Measurements from ENCODE around the gene KIN.

DNA sequence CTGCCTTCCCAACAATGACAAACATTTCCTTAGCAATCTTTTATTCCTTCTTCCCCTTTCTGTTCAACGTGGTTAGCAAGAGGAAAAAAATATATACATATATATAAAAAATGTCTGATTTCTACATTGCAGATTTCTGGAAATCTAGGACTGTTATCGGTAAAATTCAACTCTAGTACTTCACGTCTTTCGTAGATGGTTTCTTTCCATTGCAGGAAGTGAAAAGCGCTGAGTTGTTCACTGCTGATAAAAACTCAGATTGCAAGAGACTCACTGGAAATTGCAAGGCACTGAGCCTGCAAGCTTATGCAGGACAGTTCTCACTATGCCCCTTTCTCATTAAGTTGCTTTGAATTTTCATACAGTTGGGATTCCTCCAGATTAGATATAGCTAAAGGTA is 23.9 kb downstream of the KIN start:
- TF ChIP-seq, protein P1, sequence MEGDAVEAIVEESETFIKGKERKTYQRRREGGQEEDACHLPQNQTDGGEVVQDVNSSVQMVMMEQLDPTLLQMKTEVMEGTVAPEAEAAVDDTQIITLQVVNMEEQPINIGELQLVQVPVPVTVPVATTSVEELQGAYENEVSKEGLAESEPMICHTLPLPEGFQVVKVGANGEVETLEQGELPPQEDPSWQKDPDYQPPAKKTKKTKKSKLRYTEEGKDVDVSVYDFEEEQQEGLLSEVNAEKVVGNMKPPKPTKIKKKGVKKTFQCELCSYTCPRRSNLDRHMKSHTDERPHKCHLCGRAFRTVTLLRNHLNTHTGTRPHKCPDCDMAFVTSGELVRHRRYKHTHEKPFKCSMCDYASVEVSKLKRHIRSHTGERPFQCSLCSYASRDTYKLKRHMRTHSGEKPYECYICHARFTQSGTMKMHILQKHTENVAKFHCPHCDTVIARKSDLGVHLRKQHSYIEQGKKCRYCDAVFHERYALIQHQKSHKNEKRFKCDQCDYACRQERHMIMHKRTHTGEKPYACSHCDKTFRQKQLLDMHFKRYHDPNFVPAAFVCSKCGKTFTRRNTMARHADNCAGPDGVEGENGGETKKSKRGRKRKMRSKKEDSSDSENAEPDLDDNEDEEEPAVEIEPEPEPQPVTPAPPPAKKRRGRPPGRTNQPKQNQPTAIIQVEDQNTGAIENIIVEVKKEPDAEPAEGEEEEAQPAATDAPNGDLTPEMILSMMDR (conservative IDR thresholded peaks at IDR 0.05; ENCODE audit: low read length), result no peak
- TF ChIP-seq EZH2phosphoT487 (IDR thresholded peaks at IDR 0.05; ENCODE audit: borderline replicate concordance), result no peak

Measured in Loucy (cell line).